ENCODE results near the gene CD58.

DNA sequence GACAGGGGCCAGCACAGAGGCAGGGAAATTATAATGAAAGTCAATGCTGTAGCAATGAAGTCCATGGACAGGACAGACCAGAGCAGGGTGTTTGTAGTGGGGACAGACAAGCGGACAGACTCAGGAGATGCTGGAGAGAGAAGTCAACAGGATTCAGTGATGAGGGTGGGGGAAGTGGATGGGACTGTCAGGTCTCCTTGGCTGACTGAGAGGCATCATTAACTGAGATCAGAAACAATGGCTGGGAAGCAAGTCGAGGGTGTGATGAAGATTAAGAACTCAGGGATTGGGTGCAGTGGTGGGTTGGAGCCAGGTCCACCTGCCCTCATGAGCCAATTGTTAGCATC is 25.5 kb downstream of the CD58 start:
- TF ChIP-seq POLR2AphosphoS5 (IDR thresholded peaks at IDR 0.05; ENCODE audit: low read depth, low read length): no peak
- TF ChIP-seq TAF1 (IDR thresholded peaks at IDR 0.05; ENCODE audit: borderline replicate concordance, insufficient read depth, low read length): no peak
- TF ChIP-seq, protein P1, sequence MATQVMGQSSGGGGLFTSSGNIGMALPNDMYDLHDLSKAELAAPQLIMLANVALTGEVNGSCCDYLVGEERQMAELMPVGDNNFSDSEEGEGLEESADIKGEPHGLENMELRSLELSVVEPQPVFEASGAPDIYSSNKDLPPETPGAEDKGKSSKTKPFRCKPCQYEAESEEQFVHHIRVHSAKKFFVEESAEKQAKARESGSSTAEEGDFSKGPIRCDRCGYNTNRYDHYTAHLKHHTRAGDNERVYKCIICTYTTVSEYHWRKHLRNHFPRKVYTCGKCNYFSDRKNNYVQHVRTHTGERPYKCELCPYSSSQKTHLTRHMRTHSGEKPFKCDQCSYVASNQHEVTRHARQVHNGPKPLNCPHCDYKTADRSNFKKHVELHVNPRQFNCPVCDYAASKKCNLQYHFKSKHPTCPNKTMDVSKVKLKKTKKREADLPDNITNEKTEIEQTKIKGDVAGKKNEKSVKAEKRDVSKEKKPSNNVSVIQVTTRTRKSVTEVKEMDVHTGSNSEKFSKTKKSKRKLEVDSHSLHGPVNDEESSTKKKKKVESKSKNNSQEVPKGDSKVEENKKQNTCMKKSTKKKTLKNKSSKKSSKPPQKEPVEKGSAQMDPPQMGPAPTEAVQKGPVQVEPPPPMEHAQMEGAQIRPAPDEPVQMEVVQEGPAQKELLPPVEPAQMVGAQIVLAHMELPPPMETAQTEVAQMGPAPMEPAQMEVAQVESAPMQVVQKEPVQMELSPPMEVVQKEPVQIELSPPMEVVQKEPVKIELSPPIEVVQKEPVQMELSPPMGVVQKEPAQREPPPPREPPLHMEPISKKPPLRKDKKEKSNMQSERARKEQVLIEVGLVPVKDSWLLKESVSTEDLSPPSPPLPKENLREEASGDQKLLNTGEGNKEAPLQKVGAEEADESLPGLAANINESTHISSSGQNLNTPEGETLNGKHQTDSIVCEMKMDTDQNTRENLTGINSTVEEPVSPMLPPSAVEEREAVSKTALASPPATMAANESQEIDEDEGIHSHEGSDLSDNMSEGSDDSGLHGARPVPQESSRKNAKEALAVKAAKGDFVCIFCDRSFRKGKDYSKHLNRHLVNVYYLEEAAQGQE (IDR thresholded peaks at IDR 0.05; ENCODE audit: insufficient read depth in 1 of 2, low read depth in 2 of 2, low read length in 2 of 2): no peak
